Endodermal cell (in vitro differentiated cells): ENCODE data around the gene ROCK2. TPM values are rescaled to one million over a fixed set of nuclear protein-coding genes. Genes with fewer than 3 reads are reported as not detected.

Experiments
- DNase-seq: peaks from one replicate; pipeline ENCODE4 v3.0.0-alpha.2; 2017
- H3K27ac ChIP-seq: 2 replicates; pipeline ENCODE4 v1.5.1; 2013; ENCODE audit warnings: mild to moderate bottlenecking, low read depth, low read length, moderate library complexity
- H3K27me3 ChIP-seq: 2 replicates; pipeline ENCODE4 v1.6.1; 2013; ENCODE audit warnings: mild to moderate bottlenecking, low read length, moderate library complexity; ENCODE audit not compliant: insufficient read depth, control insufficient read depth, poor library complexity, severe bottlenecking
- H3K36me3 ChIP-seq: 2 replicates; pipeline ENCODE4 v1.7.0; 2013; ENCODE audit warnings: mild to moderate bottlenecking, low read length, moderate library complexity; ENCODE audit not compliant: control insufficient read depth, insufficient read depth
- H3K4me1 ChIP-seq: one replicate; pipeline ENCODE4 v1.7.0; 2013; ENCODE audit warnings: low read length; ENCODE audit not compliant: control insufficient read depth, insufficient read depth
- H3K4me3 ChIP-seq: 2 replicates; pipeline ENCODE4 v1.5.1; 2013; ENCODE audit warnings: mild to moderate bottlenecking, low read length, moderate library complexity
- H3K9ac ChIP-seq: 2 replicates; pipeline ENCODE4 v1.6.1; 2013; ENCODE audit warnings: mild to moderate bottlenecking, low read length, moderate library complexity; ENCODE audit not compliant: poor library complexity, severe bottlenecking; ENCODE audit errors: extremely low read depth
- H3K9me3 ChIP-seq: 2 replicates; pipeline ENCODE4 v1.6.1; 2013; ENCODE audit warnings: mild to moderate bottlenecking, low read length, moderate library complexity; ENCODE audit not compliant: control insufficient read depth
- H3K27ac Mint-ChIP-seq: 2 replicates; pipeline ENCODE4 v1.8.0; 2020; ENCODE audit warnings: mixed read lengths
- H3K27me3 Mint-ChIP-seq: 2 replicates; pipeline ENCODE4 v1.8.0; 2021; ENCODE audit warnings: mild to moderate bottlenecking, mixed read lengths; ENCODE audit not compliant: insufficient read depth
- H3K36me3 Mint-ChIP-seq: 2 replicates; pipeline ENCODE4 v1.8.0; 2020; ENCODE audit warnings: low read depth, mixed read lengths
- H3K4me1 Mint-ChIP-seq: 2 replicates; pipeline ENCODE4 v1.8.0; 2020; ENCODE audit warnings: mixed read lengths
- H3K4me3 Mint-ChIP-seq: 2 replicates; pipeline ENCODE4 v1.8.0; 2020; ENCODE audit warnings: mild to moderate bottlenecking, moderate library complexity, mixed read lengths
- H3K9me3 Mint-ChIP-seq: 2 replicates; pipeline ENCODE4 v1.8.0; 2020; ENCODE audit warnings: mild to moderate bottlenecking, mixed read lengths
- WGBS, 2 experiments: methylation state at CpG; one replicate each; pipeline versions ENCODE4 v1.1.5 to v1.1.7; 2013; ENCODE audit warnings: missing lambda C conversion rate in 2 of 2, mixed read lengths in 1 of 2; ENCODE audit not compliant: insufficient coverage in 1 of 2, insufficient read length in 1 of 2; 5-methylcytosine and 5-hydroxymethylcytosine counted together
- total RNA-seq, 2 donors: library from RNA; stranded (reverse); fragmentation: NEBNext Ultra II Directional in 1 of 2; extraction: Animal tissue kit (Norgen Biotek cat#: 25700) in 1 of 2; gene quantifications; 2 replicates in 1 of 2; 3 replicates in 1 of 2; pipeline ENCODE4 v1.2.1, GENCODE V29; 2021
- TF ChIP-seq, protein P1 (sequence below): fragments of 200-600 bp; sonication (generic); conservative IDR thresholded peaks from 2 replicates; pipeline ENCODE4 v1.5.0; 2021; ENCODE audit warnings: antibody characterized with exemption, mild to moderate bottlenecking

The ROCK2 gene
- total RNA-seq, 2 donors from 2014 or later = 27.2 to 32.6 TPM

DNA sequence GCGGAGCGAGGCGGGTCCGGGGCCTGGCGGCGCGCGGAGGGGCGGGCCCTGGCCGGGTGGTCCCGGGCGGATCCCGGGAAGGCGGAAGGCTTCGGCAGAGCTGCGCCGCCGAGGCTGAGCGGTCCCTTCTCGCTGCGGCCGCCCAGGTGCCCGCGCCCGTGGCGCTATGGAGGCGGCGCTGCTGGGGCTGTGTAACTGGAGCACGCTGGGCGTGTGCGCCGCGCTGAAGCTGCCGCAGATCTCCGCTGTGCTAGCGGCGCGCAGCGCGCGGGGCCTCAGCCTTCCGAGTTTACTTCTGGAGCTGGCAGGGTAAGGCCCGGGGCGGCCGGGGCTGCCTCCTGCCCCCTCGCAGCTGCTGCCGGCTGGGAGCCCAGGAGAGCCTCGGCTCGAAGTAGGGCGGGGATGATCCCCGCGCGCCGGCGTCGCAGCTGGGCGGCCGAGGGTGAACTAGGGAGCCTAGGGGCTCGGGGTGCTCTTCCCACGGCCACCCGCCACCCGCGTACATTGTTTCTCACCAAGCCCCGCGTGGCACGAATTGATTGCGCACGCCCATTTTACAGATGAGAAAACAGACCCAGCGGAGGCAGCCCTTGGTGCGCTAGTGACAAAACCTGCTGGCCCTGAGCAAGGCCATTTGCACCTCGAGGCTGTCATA lies 188.9 kb downstream of the ROCK2 start, which contains the start of gene SLC66A3:
Gene SLC66A3 (plus strand): TSS at position 87 of the 655 bp plus-strand sequence. CDS start 80 bp downstream, at position 167.
- Histone ChIP-seq H3K9ac (peak within 1 kb of the TSS; percentile 71), H3K4me3 (peak within 1 kb of the TSS; percentile 83), H3K27me3 (no peaks in the 10 kb centered on the region), H3K9me3 (no peaks in the 10 kb centered on the region), H3K4me1 (peaks cover 5% of the 10 kb centered on the region), H3K36me3 (no peaks in the 10 kb centered on the region), H3K27ac (peak within 1 kb of the TSS; percentile 4)
- Mint-ChIP-seq H3K9me3 (no peaks in the 10 kb centered on the region), H3K4me1 (peaks cover 14% of the 10 kb centered on the region), H3K36me3 (no peaks in the 10 kb centered on the region), H3K27ac (peak within 1 kb of the TSS; percentile 90), H3K4me3 (peak within 1 kb of the TSS; percentile 57), H3K27me3 (peaks cover 18% of the 10 kb centered on the region)
- no peak for DNase-seq
- 5% methylated on average over 26 to 71 of the region's 71 CpGs for whole genome bisulfite sequencing, 2 experiments
- TF ChIP-seq, protein P1, sequence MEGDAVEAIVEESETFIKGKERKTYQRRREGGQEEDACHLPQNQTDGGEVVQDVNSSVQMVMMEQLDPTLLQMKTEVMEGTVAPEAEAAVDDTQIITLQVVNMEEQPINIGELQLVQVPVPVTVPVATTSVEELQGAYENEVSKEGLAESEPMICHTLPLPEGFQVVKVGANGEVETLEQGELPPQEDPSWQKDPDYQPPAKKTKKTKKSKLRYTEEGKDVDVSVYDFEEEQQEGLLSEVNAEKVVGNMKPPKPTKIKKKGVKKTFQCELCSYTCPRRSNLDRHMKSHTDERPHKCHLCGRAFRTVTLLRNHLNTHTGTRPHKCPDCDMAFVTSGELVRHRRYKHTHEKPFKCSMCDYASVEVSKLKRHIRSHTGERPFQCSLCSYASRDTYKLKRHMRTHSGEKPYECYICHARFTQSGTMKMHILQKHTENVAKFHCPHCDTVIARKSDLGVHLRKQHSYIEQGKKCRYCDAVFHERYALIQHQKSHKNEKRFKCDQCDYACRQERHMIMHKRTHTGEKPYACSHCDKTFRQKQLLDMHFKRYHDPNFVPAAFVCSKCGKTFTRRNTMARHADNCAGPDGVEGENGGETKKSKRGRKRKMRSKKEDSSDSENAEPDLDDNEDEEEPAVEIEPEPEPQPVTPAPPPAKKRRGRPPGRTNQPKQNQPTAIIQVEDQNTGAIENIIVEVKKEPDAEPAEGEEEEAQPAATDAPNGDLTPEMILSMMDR = no peak

DNA sequence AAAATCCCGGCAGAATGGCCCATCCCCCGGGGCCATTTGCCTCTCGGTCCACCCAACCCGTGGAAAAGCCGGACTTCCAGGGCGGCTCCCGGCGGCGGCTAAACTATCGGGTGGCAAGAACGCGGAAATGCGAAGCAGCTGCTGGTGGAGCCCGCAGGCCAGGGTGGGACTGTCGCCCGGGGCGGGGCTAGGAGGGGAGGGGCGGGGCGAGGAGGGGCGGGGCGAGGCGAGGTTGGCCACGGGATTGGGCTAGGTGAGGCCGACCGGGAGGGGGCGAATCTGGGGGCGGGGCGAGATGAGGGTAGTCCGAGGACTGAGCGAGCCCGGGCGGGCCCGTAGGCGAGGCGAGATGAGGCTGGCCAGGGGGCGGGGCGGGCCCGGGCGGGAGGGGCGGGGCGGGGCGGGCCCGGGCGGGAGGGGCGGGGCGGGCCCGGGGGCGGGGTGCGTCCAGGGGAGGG lies 189.5 kb downstream of the ROCK2 start:
- peak overlapping the region; percentile 90 for H3K27ac Mint-ChIP-seq
- H3K27ac ChIP-seq = no peak overlapping the region
- no peaks in the 10 kb centered on the region for H3K27me3 ChIP-seq
- H3K9me3 Mint-ChIP-seq = no peaks in the 10 kb centered on the region
- WGBS, 2 experiments = 0% methylated on average over 9 to 45 of the region's 49 CpGs
- H3K4me1 ChIP-seq = peaks cover 5% of the 10 kb centered on the region
- peak overlapping the region; percentile 83 for H3K4me3 ChIP-seq
- H3K27me3 Mint-ChIP-seq = peaks cover 18% of the 10 kb centered on the region
- no peaks in the 10 kb centered on the region for H3K9me3 ChIP-seq
- TF ChIP-seq, protein P1 = no peak
- no peaks in the 10 kb centered on the region for H3K36me3 Mint-ChIP-seq
- peak; percentile 100 for DNase-seq
- H3K4me1 Mint-ChIP-seq = peaks cover 14% of the 10 kb centered on the region
- H3K4me3 Mint-ChIP-seq = peak overlapping the region; percentile 57
- peak overlapping the region; percentile 71 for H3K9ac ChIP-seq
- no peaks in the 10 kb centered on the region for H3K36me3 ChIP-seq

DNA sequence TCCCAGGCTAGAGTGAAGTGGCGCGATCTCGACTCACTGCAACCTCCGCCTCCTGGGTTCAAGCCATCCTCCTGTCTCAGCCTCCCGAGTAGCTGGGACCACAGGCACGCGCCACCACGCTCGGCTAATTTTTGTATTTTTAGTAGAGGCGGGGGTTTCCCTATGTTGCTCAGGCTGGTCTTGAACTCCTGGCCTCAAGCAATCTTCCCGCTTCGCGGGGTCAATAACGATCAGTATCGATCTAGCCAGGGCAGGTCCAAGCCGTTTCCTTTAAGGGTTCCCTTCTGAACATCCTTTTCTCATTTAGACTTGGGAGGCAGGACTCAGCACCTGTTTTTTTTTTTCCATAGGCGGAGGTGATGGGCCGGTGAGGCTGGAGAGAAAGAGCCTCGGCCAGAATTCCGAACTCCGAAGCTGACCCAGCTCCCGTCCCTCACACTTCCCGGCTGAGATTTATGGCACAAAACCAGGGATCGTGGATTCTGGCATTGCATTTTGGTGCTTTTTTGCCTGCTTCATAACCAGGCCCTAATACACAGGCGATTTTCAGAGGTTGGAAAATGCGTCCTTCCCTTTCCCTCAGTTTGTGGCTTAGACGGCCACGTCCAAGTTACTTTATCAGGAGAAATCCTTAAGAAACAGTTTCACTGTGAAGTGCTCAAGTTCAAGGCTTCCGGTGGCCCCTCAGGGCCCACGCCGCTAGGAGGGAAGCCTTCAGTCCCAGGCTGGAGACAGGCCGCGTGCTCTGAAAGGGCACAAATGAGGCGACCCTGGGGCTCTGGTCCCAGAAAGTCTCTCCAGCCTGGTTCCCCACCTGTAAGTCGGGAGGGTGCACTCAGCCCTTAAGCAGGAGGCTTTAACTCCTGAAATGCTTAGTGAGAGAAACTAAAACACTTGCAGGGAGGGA lies 190.2 kb downstream of the ROCK2 start:
- no peaks in the 10 kb centered on the region for H3K9me3 Mint-ChIP-seq
- TF ChIP-seq, protein P1 = peak; percentile 31
- H3K4me3 Mint-ChIP-seq = peak overlapping the region; percentile 56
- Histone ChIP-seq H3K27me3 (no peaks in the 10 kb centered on the region), H3K27ac (no peak overlapping the region), H3K9ac (peak overlapping the region; percentile 71), H3K9me3 (no peaks in the 10 kb centered on the region), H3K4me1 (peaks cover 5% of the 10 kb centered on the region), H3K36me3 (no peaks in the 10 kb centered on the region), H3K4me3 (peak overlapping the region; percentile 83)
- H3K27ac Mint-ChIP-seq = peak overlapping the region; percentile 90
- H3K27me3 Mint-ChIP-seq = peaks cover 18% of the 10 kb centered on the region
- 69 to 76% methylated on average over 25 to 35 of the region's 35 CpGs for WGBS, 2 experiments
- no peak for DNase-seq
- peaks cover 14% of the 10 kb centered on the region for H3K4me1 Mint-ChIP-seq
- H3K36me3 Mint-ChIP-seq = no peaks in the 10 kb centered on the region
